Measurements from ENCODE around the gene SMAD5. TPM values are rescaled to one million over a fixed set of nuclear protein-coding genes. Genes with fewer than 3 reads are reported as not detected.

Gene SMAD5
- total and polyA plus RNA-seq, 2 experiments from 2014 or later = 25.7 to 130 TPM

- Histone ChIP-seq H3K4me1 (ENCODE audit: low read depth) (peaks cover 3% of the 10 kb centered on the region), H3K9me3 (ENCODE audit: low read depth) (no peaks in the 10 kb centered on the region), H3K27ac (no peak overlapping the region), H3K27me3 (no peaks in the 10 kb centered on the region), H3K36me3 (peaks cover 7% of the 10 kb centered on the region), H3K4me3 (no peak overlapping the region)
- TF ChIP-seq CTCF (IDR thresholded peaks at IDR 0.05; ENCODE audit: low read depth, low read length) = no peak
- peak in 1 of 2 donors; percentile 14 for DNase-seq (ENCODE audit: low read depth in 1 of 2, low spot score in 1 of 2)
Observed at GRCh38 chr5:136155761-136156160, 23.1 kb downstream of the SMAD5 start.

GRCh38 chr5:136157514-136157913 lies 24.9 kb downstream of the SMAD5 start:
- peaks cover 19% of the 10 kb centered on the region for H3K36me3 ChIP-seq
- no peaks in the 10 kb centered on the region for H3K9me3 ChIP-seq (ENCODE audit: low read depth)
- H3K4me3 ChIP-seq = no peak overlapping the region
- no peaks in the 10 kb centered on the region for H3K27me3 ChIP-seq
- H3K4me1 ChIP-seq (ENCODE audit: low read depth) = peaks cover 3% of the 10 kb centered on the region
- H3K27ac ChIP-seq = no peak overlapping the region
- no peak for DNase-seq (ENCODE audit: low read depth in 1 of 2, low spot score in 1 of 2)
- no peak for TF ChIP-seq CTCF (IDR thresholded peaks at IDR 0.05; ENCODE audit: low read depth, low read length)

GRCh38 chr5:136159457-136159856 lies 26.8 kb downstream of the SMAD5 start:
- no peak for TF ChIP-seq CTCF (IDR thresholded peaks at IDR 0.05; ENCODE audit: low read depth, low read length)
- peak in 1 of 2 donors; percentile 25 for DNase-seq (ENCODE audit: low read depth in 1 of 2, low spot score in 1 of 2)
- Histone ChIP-seq H3K4me3 (no peak overlapping the region), H3K27ac (no peak overlapping the region), H3K36me3 (peaks cover 27% of the 10 kb centered on the region), H3K9me3 (ENCODE audit: low read depth) (no peaks in the 10 kb centered on the region), H3K4me1 (ENCODE audit: low read depth) (no peaks in the 10 kb centered on the region), H3K27me3 (no peaks in the 10 kb centered on the region)

- Histone ChIP-seq H3K36me3 (peaks cover 27% of the 10 kb centered on the region), H3K9me3 (ENCODE audit: low read depth) (no peaks in the 10 kb centered on the region), H3K27ac (no peak overlapping the region), H3K4me1 (ENCODE audit: low read depth) (no peaks in the 10 kb centered on the region), H3K4me3 (no peak overlapping the region), H3K27me3 (no peaks in the 10 kb centered on the region)
- DNase-seq (ENCODE audit: low read depth in 1 of 2, low spot score in 1 of 2) = no peak
- no peak for TF ChIP-seq CTCF (IDR thresholded peaks at IDR 0.05; ENCODE audit: low read depth, low read length)
Observed at GRCh38 chr5:136162008-136162407, 29.4 kb downstream of the SMAD5 start.

GRCh38 chr5:136164226-136164625 lies 31.6 kb downstream of the SMAD5 start:
- Histone ChIP-seq H3K36me3 (peaks cover 27% of the 10 kb centered on the region), H3K27me3 (no peaks in the 10 kb centered on the region), H3K27ac (no peak overlapping the region), H3K4me3 (no peak overlapping the region), H3K4me1 (ENCODE audit: low read depth) (no peaks in the 10 kb centered on the region), H3K9me3 (ENCODE audit: low read depth) (no peaks in the 10 kb centered on the region)
- no peak for DNase-seq (ENCODE audit: low read depth in 1 of 2, low spot score in 1 of 2)
- no peak for TF ChIP-seq CTCF (IDR thresholded peaks at IDR 0.05; ENCODE audit: low read depth, low read length)

GRCh38 chr5:136166909-136167308 lies 34.3 kb downstream of the SMAD5 start:
- Histone ChIP-seq H3K9me3 (ENCODE audit: low read depth) (no peaks in the 10 kb centered on the region), H3K4me1 (ENCODE audit: low read depth) (no peaks in the 10 kb centered on the region), H3K4me3 (no peak overlapping the region), H3K27ac (no peak overlapping the region), H3K36me3 (peaks cover 18% of the 10 kb centered on the region), H3K27me3 (no peaks in the 10 kb centered on the region)
- DNase-seq (ENCODE audit: low read depth in 1 of 2, low spot score in 1 of 2) = no peak
- TF ChIP-seq CTCF (IDR thresholded peaks at IDR 0.05; ENCODE audit: low read depth, low read length) = no peak

Measured in cardiac muscle cell (in vitro differentiated cells and primary cell).